Nucleus accumbens (tissue), 56 donors: Measurements from ENCODE around the gene MARS2.
"Not testable (repeated sequence)": the region's sequence is repeated elsewhere in the genome, so short reads cannot be mapped to it uniquely, and the experiment has no call there.

ENCODE experiments used
- DNase-seq, 56 donors: peaks; one replicate each; lab custom pipeline; 2025; lab: John Stamatoyannopoulos, UW

Gene MARS2

DNA sequence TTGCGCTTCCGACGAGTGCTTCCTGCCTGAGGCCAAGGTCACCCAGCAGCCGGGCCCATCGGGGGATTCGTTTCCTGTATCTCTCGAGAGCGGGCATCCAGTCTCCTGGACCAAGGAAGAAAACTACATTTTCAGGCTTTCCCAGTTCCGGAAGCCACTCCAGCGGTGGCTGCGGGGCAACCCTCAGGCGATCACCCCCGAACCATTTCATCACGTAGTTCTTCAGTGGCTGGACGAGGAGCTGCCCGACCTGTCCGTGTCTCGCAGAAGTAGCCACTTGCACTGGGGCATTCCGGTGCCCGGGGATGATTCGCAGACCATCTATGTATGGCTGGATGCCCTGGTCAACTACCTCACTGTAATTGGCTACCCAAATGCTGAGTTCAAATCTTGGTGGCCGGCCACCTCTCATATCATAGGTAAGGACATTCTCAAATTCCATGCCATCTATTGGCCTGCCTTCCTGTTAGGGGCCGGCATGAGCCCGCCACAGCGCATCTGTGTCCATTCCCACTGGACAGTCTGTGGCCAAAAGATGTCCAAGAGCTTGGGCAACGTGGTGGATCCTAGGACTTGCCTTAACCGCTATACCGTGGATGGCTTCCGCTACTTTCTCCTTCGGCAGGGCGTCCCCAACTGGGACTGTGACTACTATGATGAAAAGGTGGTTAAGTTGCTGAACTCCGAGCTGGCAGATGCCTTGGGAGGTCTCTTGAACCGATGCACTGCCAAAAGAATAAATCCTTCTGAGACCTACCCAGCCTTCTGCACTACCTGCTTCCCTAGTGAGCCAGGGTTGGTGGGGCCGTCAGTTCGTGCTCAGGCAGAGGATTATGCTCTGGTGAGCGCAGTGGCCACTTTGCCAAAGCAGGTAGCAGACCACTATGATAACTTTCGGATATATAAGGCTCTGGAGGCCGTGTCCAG is 1.0 kb downstream of the MARS2 start:
- DNase-seq = peak in 1 of 56 donors; percentile 14

- DNase-seq = peak in 1 of 56 donors; percentile 0
These were observed 1.7 kb downstream of the MARS2 start for GRCh38 chr2:197706839-197707207.

DNA sequence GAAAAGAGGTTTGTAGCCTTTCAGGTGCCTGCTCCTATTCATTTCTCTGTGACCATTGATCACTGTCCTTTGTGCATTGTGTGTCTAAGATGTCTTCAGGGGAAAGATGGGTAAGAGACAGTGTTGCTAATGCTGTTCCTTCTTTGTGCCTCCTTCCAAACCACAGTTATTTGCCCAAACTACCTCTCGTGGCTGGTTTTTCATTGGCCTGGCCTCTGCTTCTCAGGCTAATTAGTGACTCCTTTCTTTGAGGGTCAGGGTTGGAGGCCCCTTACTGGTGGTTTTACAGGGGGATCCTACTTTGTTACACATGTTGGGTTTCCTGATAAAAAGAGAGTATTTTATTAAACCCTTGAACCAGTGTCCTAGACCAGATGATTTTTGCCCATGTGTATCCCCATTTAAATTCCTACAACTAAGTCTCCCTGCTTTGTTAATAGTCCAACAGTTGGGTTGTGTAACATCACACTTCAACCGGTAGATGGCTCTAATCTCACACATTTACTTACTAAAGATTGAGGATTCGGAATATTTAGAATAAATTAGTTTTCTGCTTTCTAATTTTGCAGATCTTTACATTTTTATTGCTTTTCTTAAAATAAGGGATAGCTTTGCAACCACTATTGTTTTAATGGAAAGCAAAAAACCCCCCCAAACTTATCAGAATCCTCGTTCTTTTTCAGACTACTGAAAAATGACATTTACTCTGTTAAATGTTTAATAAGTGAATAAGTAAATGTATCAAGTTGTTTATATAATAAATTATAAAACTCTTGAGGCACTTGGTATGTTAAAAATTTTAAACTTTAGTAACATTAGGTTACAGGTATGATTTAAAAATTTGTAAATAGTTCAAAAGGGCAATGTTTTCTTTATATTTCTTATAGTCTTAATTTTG is 2.4 kb downstream of the MARS2 start:
- DNase-seq = no peak

GRCh38 chr2:197708331-197708730 is 3.2 kb downstream of the MARS2 start:
- DNase-seq = no peak

- DNase-seq = not testable (repeated sequence)
These were observed 4.0 kb downstream of the MARS2 start for GRCh38 chr2:197709140-197709539.

DNA sequence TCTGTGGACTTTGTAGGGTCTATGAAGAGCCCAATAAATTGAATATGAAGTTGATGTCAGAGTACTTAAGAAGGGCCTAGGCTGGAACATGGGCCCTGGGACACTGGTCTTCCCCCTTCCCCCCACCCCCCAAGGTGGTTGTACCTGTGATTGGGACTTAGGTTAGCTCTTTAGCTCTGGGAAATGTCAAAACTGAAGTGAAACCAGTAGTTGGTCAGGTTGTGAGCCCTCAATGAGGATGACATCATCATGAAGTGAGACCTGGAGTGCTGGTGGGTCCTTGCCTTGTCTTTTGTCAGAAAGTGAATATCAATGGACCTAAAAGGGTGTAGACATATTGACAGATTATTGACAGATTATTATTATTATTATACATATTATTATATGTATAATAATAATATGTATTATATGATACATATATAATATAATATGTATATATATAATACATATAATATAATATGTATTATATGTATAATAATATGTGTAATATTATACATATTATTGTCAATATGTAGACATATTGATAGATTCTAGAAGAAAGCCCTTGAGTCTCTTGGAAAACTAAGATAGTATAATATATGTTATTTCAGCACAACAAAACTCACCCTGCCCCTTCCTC is 5.4 kb downstream of the MARS2 start:
- DNase-seq = no peak

GRCh38 chr2:197711578-197711977 is 6.4 kb downstream of the MARS2 start:
- no peak for DNase-seq

- no peak for DNase-seq
These were observed 8.1 kb downstream of the MARS2 start for GRCh38 chr2:197713271-197713670.

GRCh38 chr2:197717863-197718262 is 12.7 kb downstream of the MARS2 start:
- no peak for DNase-seq

DNA sequence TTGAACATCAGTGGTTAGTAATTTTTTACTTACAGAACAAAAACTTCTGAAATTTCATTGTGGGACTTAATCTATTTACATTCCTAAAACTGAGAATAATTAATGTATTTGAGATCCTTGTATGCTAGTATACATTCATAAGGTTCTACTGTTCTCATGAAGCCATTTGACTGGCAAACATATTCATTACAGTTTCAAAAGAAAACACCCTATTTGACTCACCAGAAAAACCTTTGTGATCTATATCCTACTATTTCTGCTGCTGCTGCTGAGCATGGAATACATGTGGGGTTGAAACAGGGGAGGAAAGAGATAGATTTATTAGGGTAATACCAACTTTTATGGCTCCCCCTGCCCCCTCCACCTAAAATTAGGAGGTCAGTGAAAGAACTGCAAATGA is 21.8 kb downstream of the MARS2 start:
- no peak for DNase-seq

DNA sequence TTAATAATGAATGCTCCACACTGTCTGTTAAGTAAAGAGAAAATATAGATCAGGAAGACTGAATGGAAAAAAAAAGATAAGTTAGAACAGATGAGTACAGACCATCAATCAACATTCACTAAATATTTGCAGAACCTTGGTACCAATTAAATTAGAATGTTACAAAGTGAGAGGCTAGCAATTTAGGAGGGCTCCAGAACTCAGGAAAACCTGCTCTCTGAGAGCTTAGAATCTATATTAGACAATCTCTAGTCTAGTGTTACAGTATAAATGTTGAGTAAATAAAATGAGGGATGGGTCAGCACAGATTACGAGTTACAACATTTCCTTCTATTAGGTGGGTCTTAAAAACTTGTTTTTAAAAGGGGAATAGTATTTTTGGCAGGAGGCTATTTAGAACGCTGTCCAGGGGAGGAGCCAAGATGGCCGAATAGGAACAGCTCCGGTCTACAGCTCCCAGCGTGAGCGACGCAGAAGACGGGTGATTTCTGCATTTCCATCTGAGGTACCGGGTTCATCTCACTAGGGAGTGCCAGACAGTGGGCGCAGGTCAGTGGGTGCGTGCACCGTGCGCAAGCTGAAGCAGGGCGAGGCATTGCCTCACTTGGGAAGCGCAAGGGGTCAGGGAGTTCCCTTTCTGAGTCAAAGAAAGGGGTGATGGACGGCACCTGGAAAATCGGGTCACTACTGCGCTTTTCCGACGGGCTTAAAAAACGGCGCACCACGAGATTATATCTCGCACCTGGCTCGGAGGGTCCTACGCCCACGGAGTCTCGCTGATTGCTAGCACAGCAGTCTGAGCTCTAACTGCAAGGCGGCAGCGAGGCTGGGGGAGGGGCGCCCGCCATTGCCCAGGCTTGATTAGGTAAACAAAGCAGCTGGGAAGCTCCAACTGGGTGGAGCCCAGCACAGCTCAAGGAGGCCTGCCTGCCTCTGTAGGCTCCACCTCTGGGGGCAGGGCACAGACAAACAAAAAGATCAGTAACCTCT is 23.7 kb downstream of the MARS2 start:
- DNase-seq = not testable (repeated sequence)

DNA sequence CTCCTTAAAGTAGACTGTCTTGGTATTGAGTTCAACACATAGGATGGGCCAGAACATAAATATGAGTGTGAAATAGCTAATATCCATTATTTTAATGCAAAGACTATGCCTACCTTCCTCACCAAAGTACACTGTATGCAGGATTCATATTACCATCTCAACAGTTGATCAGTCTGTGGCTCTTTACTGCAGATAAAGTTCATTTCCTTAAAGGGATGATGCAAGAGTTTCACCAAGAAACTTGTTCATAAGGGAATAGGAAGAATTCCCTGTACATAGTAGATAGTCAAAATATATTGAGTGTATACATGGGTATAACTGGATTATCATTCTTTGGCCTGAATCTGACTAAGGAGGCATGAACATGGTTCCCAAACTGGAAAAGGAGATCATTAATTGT is 35.0 kb downstream of the MARS2 start:
- no peak for DNase-seq
